Liver (tissue), 9 donors: Measurements from ENCODE around the gene ZXDC. TPM values are rescaled to one million over a fixed set of nuclear protein-coding genes. Genes with fewer than 3 reads are reported as not detected.

Experiments used
- DNase-seq: peaks from one replicate; pipeline ENCODE4 v3.0.0-alpha.2; 2017; ENCODE audit warnings: low spot score
- H3K27ac ChIP-seq, 2 donors: one replicate each; pipeline ENCODE4 v1.7.0; 2013; ENCODE audit warnings: inconsistent platforms in 2 of 2, low read length in 2 of 2, control low read depth in 1 of 2, low read depth in 1 of 2, mild to moderate bottlenecking in 1 of 2
- H3K27me3 ChIP-seq, 4 donors: one replicate each; pipeline versions ENCODE4 v1.6.1 to v1.7.0; 2013; ENCODE audit warnings: low read length in 3 of 4, inconsistent platforms in 1 of 4, mild to moderate bottlenecking in 1 of 4, moderate library complexity in 1 of 4; ENCODE audit not compliant: control insufficient read depth in 4 of 4, insufficient read depth in 4 of 4
- H3K36me3 ChIP-seq, 4 donors: one replicate each; pipeline versions ENCODE4 v1.6.1 to v1.7.0; 2013; ENCODE audit warnings: low read length in 3 of 4, mild to moderate bottlenecking in 3 of 4, low read depth in 1 of 4, moderate library complexity in 1 of 4; ENCODE audit not compliant: control insufficient read depth in 4 of 4, insufficient read depth in 3 of 4
- H3K4me1 ChIP-seq, 4 donors: one replicate each; pipeline versions ENCODE4 v1.6.1 to v1.7.0; 2013; ENCODE audit warnings: low read length in 3 of 4, mild to moderate bottlenecking in 3 of 4, moderate library complexity in 1 of 4; ENCODE audit not compliant: control insufficient read depth in 4 of 4, insufficient read depth in 4 of 4
- H3K4me3 ChIP-seq, 3 donors: one replicate each; pipeline versions ENCODE4 v1.6.1 to v1.7.0; 2013; ENCODE audit warnings: low read length in 3 of 3, control low read depth in 1 of 3, low read depth in 1 of 3, mild to moderate bottlenecking in 1 of 3
- H3K9ac ChIP-seq, 2 donors: one replicate each; pipeline ENCODE4 v1.7.0; 2013; ENCODE audit warnings: low read length in 2 of 2, mild to moderate bottlenecking in 2 of 2, moderate library complexity in 2 of 2, control low read depth in 1 of 2, low read depth in 1 of 2
- H3K9me3 ChIP-seq, 4 donors: one replicate each; pipeline versions ENCODE4 v1.6.1 to v1.7.0; 2013; ENCODE audit warnings: low read length in 3 of 4; ENCODE audit not compliant: control insufficient read depth in 4 of 4
- EGR1 ChIP-seq, 2 donors: IDR thresholded peaks; 2 replicates each; pipeline ENCODE4 v1.6.1; 2016 to 2018; ENCODE audit warnings: antibody characterized with exemption in 2 of 2, low read depth in 2 of 2
- FOXA1 ChIP-seq: IDR thresholded peaks from 2 replicates; pipeline ENCODE4 v1.6.1; 2016; ENCODE audit warnings: antibody characterized with exemption
- FOXA2 ChIP-seq: IDR thresholded peaks from 2 replicates; pipeline ENCODE4 v1.6.1; 2016; ENCODE audit warnings: antibody characterized with exemption
- GABPA ChIP-seq, 2 donors: IDR thresholded peaks in 1 of 2; conservative IDR thresholded peaks in 1 of 2; 2 replicates each; pipeline ENCODE4 v1.6.1; 2016; ENCODE audit warnings: antibody characterized with exemption in 2 of 2, mild to moderate bottlenecking in 1 of 2, moderate library complexity in 1 of 2
- HNF4A ChIP-seq, 2 donors: conservative IDR thresholded peaks; 2 replicates each; pipeline ENCODE4 v1.6.1; 2016; ENCODE audit warnings: antibody characterized with exemption in 2 of 2, mild to moderate bottlenecking in 2 of 2
- HNF4G ChIP-seq: IDR thresholded peaks from 2 replicates; pipeline ENCODE4 v1.6.1; 2016; ENCODE audit warnings: antibody characterized with exemption
- JUND ChIP-seq, 2 donors: IDR thresholded peaks; 2 replicates each; pipeline ENCODE4 v1.6.1; 2016; ENCODE audit warnings: antibody characterized with exemption in 2 of 2
- NR2F2 ChIP-seq: IDR thresholded peaks from 2 replicates; pipeline ENCODE4 v1.6.1; 2016; ENCODE audit warnings: antibody characterized with exemption
- RAD21 ChIP-seq, 2 donors: IDR thresholded peaks; 2 replicates each; pipeline ENCODE4 v1.6.1; 2016; ENCODE audit warnings: antibody characterized with exemption in 2 of 2, mild to moderate bottlenecking in 2 of 2
- RXRA ChIP-seq, 2 donors: IDR thresholded peaks; 2 replicates each; pipeline ENCODE4 v1.6.1; 2017 to 2018; ENCODE audit warnings: antibody characterized with exemption in 2 of 2, mild to moderate bottlenecking in 1 of 2
- SP1 ChIP-seq: IDR thresholded peaks from 2 replicates; pipeline ENCODE4 v1.6.1; 2018; ENCODE audit warnings: antibody characterized with exemption, mild to moderate bottlenecking
- TAF1 ChIP-seq: conservative IDR thresholded peaks from 2 replicates; pipeline ENCODE4 v1.6.1; 2016; ENCODE audit warnings: antibody characterized with exemption, mild to moderate bottlenecking
- YY1 ChIP-seq: IDR thresholded peaks from 2 replicates; pipeline ENCODE4 v1.6.1; 2016; ENCODE audit warnings: antibody characterized with exemption, mild to moderate bottlenecking
- WGBS: extraction: QIAGEN DNeasy Blood & Tissue Kit; methylation state at CpG from one replicate; pipeline ENCODE4 v1.1.7; 2013; 5-methylcytosine and 5-hydroxymethylcytosine counted together
- polyA plus RNA-seq, 2 donors: library from polyadenylated mRNA; stranded (reverse) in 1 of 2; unstranded in 1 of 2; fragments of 200-250 nt in 1 of 2; fragments of >200 nt in 1 of 2; fragmentation: Nextera tagmentation in 1 of 2; extraction: Ambion mirVana in 1 of 2; gene quantifications; one replicate each; pipeline versions ENCODE4 v1.2.1 to v1.2.3, GENCODE V29; 2013 to 2015
- total RNA-seq, 2 donors: library from RNA; depleted of rRNA; stranded (reverse); fragments of >200 nt; gene quantifications; one replicate each; pipeline ENCODE4 v1.2.3, GENCODE V29; 2014
- TF ChIP-seq, protein P1 (sequence below): IDR thresholded peaks from 2 replicates; pipeline ENCODE4 v1.6.1; 2016; ENCODE audit warnings: antibody characterized with exemption, mild to moderate bottlenecking
- TF ChIP-seq, protein P2 (sequence below): fragments of 150-350 bp; IDR thresholded peaks from 2 replicates; pipeline ENCODE4 v1.5.1; 2017; ENCODE audit warnings: improper control_type of control experiment, low read depth, low read length; ENCODE audit not compliant: missing input control
- TF ChIP-seq, protein P3 (sequence below): IDR thresholded peaks from 2 replicates; pipeline ENCODE4 v1.6.1; 2016; ENCODE audit warnings: antibody characterized with exemption
- TF ChIP-seq, protein P4 (sequence below): IDR thresholded peaks from 2 replicates; pipeline ENCODE4 v1.6.1; 2016; ENCODE audit warnings: antibody characterized with exemption
- TF ChIP-seq, protein P5 (sequence below): IDR thresholded peaks from 2 replicates; pipeline ENCODE4 v1.6.1; 2016; ENCODE audit warnings: antibody characterized with exemption
- donor health status: healthy.
- donor health status: healthy.
- donor health status: healthy.
- donor health status: healthy.
- donor health status: healthy.

Gene ZXDC
- total and polyA plus RNA-seq, 4 donors, result 7.0 to 42.3 (median 13.9) TPM

DNA sequence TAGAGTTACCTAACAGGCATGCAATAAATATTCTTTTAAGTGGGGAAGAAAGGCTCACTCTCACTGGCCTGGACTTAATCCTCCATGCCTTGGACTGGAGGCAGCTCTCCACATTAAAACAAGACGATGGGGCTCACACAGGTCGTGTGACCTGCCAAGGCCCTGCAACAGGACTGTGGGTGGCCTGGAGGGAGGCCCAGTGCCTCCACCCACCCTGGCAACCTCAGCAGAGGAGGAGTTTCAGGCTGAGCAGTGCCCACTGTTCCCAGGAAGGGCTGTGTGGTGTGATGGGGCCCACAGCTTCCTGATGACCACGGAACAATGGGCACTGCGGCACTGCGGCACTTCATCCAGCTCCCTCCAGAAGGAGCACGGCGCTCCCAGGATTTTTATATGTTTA is 36.3 kb upstream of the ZXDC start:
- no peak for DNase-seq
- H3K9ac ChIP-seq, result no peak overlapping the region
- 72% methylated on average over 7 of the region's 7 CpGs for WGBS
- no peaks in the 10 kb centered on the region for H3K27me3 ChIP-seq
- no peak for TF ChIP-seq JUND (IDR thresholded peaks at IDR 0.05)
- TF ChIP-seq NR2F2, result no peak
- TF ChIP-seq HNF4G, result no peak
- no peak for TF ChIP-seq SP1
- no peak for TF ChIP-seq TAF1
- no peak for TF ChIP-seq EGR1 (IDR thresholded peaks at IDR 0.05; ENCODE audit: low read depth in 2 of 2)
- no peak for TF ChIP-seq RXRA (IDR thresholded peaks at IDR 0.05)
- no peak overlapping the region for H3K4me3 ChIP-seq
- H3K36me3 ChIP-seq, result peaks cover 0 to 3% (median 0%) of the 10 kb centered on the region in 4 donors
- H3K27ac ChIP-seq, result no peak overlapping the region
- H3K4me1 ChIP-seq, result peaks cover 8 to 39% (median 36%) of the 10 kb centered on the region in 4 donors
- no peaks in the 10 kb centered on the region for H3K9me3 ChIP-seq

DNA sequence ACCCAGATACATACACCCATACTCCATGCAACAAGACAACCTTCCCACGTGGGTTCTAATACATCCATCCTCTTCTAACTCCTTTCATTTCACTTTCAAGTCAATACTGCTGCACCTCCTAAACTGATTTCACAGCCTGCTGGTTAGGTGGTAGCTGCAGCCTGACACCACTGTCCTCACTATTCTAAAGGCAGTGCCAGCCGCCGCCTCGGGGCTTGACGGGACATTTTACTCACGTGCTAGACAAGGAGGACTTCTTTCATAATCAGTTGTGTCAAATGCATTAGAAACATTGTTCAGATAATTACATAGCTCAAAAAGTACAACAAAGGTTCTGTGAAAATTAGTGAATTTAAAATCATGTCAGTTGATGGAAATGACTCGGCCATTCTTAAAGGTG is 35.6 kb upstream of the ZXDC start:
- WGBS, result 81% methylated on average over 7 of the region's 7 CpGs
- no peak for DNase-seq
- Histone ChIP-seq H3K9me3 (no peaks in the 10 kb centered on the region), H3K36me3 (peaks cover 0 to 8% (median 2%) of the 10 kb centered on the region in 4 donors), H3K9ac (no peak overlapping the region), H3K27me3 (no peaks in the 10 kb centered on the region), H3K27ac (no peak overlapping the region), H3K4me1 (peaks cover 8 to 34% (median 34%) of the 10 kb centered on the region in 4 donors), H3K4me3 (no peak overlapping the region)
- TF ChIP-seq FOXA2 (no peak), HNF4A (conservative IDR thresholded peaks at IDR 0.05) (no peak)

DNA sequence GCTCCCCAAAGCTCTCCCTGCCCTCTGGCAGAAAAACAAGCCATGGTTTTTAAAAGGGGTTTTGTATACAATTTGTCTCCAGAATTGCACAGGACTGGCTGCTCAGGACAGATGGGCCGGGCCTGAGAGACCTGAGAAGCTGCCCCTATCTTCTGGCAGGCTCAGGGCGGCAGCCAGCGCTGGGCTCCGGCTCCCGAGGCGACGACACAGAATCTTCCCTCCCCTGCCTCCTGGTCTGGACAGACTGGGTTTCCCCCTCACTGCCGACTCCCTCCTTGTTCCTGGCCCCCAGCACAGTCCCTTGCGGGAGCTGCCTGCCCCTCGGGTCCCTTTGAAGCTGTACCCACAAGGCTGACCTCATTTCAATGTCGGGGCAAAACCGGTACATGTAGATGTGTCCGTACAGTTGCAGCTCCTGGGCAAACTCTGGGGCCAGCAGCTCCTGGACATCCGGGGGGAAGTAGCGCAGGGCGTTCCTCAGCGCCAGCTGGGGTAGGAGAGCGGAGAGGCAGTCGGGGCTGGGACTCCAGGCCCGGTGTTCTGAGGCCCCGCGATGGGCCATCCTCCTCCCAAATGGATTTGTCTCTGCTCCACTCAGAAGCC is 34.7 kb upstream of the ZXDC start:
- Histone ChIP-seq H3K27me3 (no peaks in the 10 kb centered on the region), H3K4me3 (no peak overlapping the region), H3K9ac (no peak overlapping the region), H3K36me3 (peaks cover 0 to 14% (median 5%) of the 10 kb centered on the region in 4 donors), H3K27ac (no peak overlapping the region), H3K4me1 (peaks cover 8 to 34% (median 34%) of the 10 kb centered on the region in 4 donors), H3K9me3 (no peaks in the 10 kb centered on the region)
- no peak for DNase-seq
- TF ChIP-seq HNF4A (conservative IDR thresholded peaks at IDR 0.05) (no peak), YY1 (no peak), FOXA2 (no peak), TAF1 (no peak), RAD21 (IDR thresholded peaks at IDR 0.05) (no peak), SP1 (no peak), FOXA1 (no peak), NR2F2 (no peak), GABPA (IDR thresholded peaks at IDR 0.05 in 1 of 2, conservative IDR thresholded peaks at IDR 0.05 in 1 of 2) (no peak), JUND (IDR thresholded peaks at IDR 0.05) (no peak), EGR1 (IDR thresholded peaks at IDR 0.05; ENCODE audit: low read depth in 2 of 2) (no peak), HNF4G (no peak), RXRA (IDR thresholded peaks at IDR 0.05) (no peak)
- TF ChIP-seq, protein P1, sequence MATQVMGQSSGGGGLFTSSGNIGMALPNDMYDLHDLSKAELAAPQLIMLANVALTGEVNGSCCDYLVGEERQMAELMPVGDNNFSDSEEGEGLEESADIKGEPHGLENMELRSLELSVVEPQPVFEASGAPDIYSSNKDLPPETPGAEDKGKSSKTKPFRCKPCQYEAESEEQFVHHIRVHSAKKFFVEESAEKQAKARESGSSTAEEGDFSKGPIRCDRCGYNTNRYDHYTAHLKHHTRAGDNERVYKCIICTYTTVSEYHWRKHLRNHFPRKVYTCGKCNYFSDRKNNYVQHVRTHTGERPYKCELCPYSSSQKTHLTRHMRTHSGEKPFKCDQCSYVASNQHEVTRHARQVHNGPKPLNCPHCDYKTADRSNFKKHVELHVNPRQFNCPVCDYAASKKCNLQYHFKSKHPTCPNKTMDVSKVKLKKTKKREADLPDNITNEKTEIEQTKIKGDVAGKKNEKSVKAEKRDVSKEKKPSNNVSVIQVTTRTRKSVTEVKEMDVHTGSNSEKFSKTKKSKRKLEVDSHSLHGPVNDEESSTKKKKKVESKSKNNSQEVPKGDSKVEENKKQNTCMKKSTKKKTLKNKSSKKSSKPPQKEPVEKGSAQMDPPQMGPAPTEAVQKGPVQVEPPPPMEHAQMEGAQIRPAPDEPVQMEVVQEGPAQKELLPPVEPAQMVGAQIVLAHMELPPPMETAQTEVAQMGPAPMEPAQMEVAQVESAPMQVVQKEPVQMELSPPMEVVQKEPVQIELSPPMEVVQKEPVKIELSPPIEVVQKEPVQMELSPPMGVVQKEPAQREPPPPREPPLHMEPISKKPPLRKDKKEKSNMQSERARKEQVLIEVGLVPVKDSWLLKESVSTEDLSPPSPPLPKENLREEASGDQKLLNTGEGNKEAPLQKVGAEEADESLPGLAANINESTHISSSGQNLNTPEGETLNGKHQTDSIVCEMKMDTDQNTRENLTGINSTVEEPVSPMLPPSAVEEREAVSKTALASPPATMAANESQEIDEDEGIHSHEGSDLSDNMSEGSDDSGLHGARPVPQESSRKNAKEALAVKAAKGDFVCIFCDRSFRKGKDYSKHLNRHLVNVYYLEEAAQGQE, result no peak
- TF ChIP-seq, protein P2, sequence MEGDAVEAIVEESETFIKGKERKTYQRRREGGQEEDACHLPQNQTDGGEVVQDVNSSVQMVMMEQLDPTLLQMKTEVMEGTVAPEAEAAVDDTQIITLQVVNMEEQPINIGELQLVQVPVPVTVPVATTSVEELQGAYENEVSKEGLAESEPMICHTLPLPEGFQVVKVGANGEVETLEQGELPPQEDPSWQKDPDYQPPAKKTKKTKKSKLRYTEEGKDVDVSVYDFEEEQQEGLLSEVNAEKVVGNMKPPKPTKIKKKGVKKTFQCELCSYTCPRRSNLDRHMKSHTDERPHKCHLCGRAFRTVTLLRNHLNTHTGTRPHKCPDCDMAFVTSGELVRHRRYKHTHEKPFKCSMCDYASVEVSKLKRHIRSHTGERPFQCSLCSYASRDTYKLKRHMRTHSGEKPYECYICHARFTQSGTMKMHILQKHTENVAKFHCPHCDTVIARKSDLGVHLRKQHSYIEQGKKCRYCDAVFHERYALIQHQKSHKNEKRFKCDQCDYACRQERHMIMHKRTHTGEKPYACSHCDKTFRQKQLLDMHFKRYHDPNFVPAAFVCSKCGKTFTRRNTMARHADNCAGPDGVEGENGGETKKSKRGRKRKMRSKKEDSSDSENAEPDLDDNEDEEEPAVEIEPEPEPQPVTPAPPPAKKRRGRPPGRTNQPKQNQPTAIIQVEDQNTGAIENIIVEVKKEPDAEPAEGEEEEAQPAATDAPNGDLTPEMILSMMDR, result no peak
- TF ChIP-seq, protein P3, sequence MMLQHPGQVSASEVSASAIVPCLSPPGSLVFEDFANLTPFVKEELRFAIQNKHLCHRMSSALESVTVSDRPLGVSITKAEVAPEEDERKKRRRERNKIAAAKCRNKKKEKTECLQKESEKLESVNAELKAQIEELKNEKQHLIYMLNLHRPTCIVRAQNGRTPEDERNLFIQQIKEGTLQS, result no peak
- TF ChIP-seq, protein P4, sequence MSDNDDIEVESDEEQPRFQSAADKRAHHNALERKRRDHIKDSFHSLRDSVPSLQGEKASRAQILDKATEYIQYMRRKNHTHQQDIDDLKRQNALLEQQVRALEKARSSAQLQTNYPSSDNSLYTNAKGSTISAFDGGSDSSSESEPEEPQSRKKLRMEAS, result no peak
- TF ChIP-seq, protein P5, sequence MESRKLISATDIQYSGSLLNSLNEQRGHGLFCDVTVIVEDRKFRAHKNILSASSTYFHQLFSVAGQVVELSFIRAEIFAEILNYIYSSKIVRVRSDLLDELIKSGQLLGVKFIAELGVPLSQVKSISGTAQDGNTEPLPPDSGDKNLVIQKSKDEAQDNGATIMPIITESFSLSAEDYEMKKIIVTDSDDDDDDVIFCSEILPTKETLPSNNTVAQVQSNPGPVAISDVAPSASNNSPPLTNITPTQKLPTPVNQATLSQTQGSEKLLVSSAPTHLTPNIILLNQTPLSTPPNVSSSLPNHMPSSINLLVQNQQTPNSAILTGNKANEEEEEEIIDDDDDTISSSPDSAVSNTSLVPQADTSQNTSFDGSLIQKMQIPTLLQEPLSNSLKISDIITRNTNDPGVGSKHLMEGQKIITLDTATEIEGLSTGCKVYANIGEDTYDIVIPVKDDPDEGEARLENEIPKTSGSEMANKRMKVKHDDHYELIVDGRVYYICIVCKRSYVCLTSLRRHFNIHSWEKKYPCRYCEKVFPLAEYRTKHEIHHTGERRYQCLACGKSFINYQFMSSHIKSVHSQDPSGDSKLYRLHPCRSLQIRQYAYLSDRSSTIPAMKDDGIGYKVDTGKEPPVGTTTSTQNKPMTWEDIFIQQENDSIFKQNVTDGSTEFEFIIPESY, result no peak
- 89% methylated on average over 22 of the region's 22 CpGs for WGBS
